Stimulated activated CD8-positive, alpha-beta memory T cell treated with anti-CD3 and anti-CD28 coated beads, Interleukin-4, amount 100 ng/mL, for 1 hour (primary cell): ENCODE data around the gene ACBD6.
"Not testable (repeated sequence)": the region's sequence is repeated elsewhere in the genome, so short reads cannot be mapped to it uniquely, and the experiment has no call there.

Source experiments
- DNase-seq, 2 donors: peaks; one replicate each; pipeline ENCODE4 v3.0.0-alpha.2; 2020; ENCODE audit warnings: low read depth in 2 of 2, low spot score in 1 of 2

Gene ACBD6

DNA sequence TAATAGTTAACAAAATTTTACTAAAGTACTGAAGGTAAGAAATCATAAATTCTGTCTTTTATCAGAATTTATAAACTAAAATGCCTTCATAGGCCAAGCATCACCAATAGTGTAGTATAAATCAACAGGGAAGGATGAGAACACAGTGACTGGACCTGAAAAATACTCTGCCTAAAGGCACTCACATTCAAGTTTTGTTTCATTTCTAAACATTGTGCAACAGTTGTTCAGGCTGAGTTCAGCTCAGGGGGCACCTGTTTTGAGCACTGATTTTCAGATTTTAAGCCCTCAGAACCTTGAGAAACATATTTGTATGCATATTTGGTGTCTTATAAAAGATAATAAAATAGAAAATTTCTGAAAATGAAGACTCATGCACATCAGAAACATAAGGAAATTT is 12.4 kb downstream of the ACBD6 start:
- no peak for DNase-seq

- DNase-seq: no peak
Measured at GRCh38 chr1:180489313-180489712, 13.1 kb downstream of the ACBD6 start.

DNA sequence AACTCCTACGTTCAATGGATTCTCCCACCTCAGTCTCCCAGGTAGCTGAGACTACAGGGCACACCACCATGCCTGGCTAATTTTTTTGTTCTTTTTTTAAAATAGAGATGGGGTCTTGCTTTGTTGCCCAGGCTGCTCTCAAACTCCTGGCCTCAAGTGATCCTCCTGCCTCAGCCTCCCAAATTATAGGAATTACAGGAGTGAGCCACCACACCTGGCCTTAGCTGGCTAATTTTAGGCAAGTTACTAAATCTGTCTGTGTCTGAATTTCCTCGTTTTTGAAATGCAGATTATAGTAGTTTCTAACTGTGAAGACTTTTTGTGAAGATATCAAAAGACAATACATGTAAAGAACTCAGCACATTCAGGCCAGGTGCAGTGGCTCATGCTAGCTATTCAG is 13.7 kb downstream of the ACBD6 start:
- no peak for DNase-seq

GRCh38 chr1:180486092-180486491 is 16.3 kb downstream of the ACBD6 start:
- no peak for DNase-seq

DNA sequence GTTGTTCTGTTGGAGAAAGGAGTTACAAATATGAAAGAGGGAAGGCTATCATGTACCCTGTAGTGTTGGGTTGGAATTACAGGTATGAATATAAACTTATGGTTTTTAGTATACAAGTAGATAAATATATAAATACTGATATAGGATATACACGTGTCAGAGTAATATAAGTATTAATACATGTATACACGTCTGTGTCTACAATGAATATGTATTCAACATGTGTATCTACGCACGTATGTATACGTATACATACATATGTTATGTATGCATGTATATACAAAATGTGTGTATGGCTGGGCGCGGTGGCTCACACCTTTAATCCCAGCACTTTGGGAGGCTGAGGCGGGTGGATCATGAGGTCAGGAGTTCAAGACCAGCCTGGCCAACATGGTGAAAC is 17.9 kb downstream of the ACBD6 start:
- no peak for DNase-seq

- DNase-seq: no peak
Measured at GRCh38 chr1:180482425-180483275, 19.7 kb downstream of the ACBD6 start.

- no peak for DNase-seq
Measured at GRCh38 chr1:180470031-180470430, 32.3 kb downstream of the ACBD6 start.

DNA sequence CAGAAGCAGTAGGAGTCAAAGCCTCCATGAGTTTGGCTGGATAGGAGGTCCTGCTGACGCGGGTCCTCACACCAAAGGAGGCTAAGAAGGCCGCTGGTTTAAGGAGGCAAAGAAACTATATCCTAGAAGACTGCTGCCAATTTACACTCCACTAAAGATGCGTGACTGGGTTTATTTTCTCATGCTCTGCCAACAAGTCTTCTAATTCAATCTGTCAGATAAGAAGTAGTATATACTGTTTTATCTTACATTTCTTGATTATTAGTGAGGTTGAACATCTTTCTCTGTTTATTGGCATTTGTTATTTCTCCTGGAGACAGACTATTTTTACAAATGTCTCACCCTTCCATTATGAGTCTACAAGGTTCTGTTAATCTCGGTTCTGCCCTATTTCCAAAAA is 34.1 kb downstream of the ACBD6 start:
- DNase-seq: no peak

- DNase-seq: no peak
Measured at GRCh38 chr1:180462102-180462501, 40.3 kb downstream of the ACBD6 start.

- DNase-seq: not testable (repeated sequence)
Measured at GRCh38 chr1:180461682-180462081, 40.7 kb downstream of the ACBD6 start.

DNA sequence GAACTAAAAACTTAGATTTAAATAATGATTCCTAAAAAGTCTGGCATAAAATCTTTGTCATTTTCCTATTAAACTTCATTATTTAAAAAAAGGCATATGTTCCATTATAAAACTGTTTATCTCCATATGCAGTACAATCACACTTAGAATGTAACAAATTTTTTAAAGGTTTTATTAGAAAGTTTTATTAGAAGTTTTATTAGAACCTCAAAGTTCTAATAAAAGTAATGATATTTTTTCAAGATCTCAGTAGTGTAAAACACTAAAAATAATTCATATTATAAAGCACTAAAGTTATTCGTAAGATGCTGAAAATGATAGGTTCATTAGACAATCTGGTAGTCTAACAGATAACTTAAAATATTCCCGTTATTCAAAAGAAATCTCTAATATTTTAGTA is 43.6 kb downstream of the ACBD6 start:
- no peak for DNase-seq

DNA sequence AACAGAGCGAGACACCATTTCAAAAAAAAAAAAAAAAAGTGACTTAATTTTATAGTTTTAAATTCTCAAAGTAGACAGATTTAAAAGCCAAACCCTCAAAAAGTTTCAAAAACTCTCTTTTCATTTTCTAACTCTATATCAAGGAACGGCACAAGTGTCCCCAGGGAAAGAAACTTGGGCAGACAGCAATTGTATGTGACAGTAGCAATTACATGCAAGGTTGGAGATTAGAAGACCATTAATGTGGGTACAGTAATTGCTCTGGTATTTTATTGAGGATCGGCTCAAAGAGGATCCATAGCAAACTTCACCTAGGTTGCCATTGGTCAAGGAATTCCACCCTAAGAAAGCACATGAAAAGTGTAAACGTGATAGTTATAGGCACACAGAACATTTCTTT is 46.2 kb downstream of the ACBD6 start:
- DNase-seq: no peak

- no peak for DNase-seq
Measured at GRCh38 chr1:180451504-180451903, 50.9 kb downstream of the ACBD6 start.

DNA sequence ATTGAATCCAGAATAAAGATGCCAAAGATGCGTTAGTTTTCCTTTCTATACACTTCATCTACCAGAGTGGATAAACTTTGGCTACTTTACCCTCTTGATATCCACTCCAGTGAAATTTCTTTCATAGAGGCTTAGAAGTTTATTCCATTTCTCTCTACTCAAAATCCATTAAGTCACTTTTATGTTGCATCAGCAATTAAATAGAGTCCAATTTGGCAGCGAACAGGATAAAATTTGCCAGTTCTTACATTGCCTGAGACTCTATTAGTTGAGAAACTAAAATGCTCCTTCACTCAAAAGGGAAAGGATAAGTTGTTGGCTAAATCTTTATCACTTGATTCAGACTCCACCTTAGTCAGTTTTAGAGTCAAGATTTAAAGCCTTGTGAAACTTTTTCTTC is 57.9 kb downstream of the ACBD6 start:
- no peak for DNase-seq

DNA sequence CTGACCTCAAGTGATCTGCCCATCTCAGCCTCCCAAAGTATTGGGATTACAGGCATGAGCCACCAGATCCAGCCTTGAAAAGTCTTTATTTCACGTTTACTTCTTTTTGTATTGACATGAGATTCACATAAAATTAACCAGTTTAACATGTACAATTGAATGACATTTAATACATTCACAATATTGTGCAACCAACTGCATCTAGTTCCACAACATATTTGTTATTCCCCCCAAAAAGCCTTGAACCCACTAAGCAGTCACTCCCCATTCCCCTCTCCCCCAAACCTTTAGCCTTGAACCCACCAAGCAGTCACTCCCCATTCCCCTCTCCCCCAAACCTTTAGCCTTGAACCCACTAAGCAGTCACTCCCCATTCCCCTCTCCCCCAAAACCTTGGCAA is 62.0 kb downstream of the ACBD6 start:
- no peak for DNase-seq

- no peak for DNase-seq
Measured at GRCh38 chr1:180435566-180435965, 66.8 kb downstream of the ACBD6 start.

DNA sequence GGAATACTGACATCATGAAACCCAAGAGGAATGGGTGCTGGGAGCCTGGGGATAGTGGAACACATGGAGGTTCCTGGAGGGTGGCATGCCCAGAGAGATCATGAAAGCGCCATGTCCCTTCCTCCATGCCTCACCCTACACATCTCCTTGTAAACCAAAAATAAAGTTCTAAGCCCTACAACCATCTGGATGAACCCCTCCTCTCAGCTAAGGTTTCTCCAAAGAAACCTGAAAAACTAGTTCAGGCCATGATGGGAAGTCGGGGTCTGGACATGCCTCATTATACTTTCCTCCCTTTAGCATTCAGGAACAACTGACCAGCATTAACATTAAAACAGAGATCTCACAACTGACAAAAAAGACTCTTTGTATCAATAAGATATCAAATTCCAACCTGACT is 68.5 kb downstream of the ACBD6 start:
- DNase-seq: no peak

DNA sequence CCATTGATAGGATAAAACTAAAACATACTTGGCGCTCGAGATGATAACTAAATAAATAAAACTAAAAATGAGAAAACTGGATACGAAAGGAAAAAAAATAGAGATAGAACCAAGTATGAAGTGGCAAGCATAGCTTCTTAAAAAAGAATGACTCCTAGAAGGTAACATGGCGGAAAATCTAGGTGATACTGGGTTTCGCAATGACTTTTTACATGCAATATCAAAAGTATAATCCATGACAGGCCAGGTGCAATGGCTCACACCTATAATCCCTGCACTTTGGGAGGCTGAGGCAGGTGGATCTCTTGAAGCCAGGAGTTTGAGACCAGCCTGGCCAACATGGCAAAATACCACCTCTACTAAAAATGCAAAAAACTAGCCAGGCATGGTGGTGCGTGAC is 70.7 kb downstream of the ACBD6 start:
- DNase-seq: no peak

DNA sequence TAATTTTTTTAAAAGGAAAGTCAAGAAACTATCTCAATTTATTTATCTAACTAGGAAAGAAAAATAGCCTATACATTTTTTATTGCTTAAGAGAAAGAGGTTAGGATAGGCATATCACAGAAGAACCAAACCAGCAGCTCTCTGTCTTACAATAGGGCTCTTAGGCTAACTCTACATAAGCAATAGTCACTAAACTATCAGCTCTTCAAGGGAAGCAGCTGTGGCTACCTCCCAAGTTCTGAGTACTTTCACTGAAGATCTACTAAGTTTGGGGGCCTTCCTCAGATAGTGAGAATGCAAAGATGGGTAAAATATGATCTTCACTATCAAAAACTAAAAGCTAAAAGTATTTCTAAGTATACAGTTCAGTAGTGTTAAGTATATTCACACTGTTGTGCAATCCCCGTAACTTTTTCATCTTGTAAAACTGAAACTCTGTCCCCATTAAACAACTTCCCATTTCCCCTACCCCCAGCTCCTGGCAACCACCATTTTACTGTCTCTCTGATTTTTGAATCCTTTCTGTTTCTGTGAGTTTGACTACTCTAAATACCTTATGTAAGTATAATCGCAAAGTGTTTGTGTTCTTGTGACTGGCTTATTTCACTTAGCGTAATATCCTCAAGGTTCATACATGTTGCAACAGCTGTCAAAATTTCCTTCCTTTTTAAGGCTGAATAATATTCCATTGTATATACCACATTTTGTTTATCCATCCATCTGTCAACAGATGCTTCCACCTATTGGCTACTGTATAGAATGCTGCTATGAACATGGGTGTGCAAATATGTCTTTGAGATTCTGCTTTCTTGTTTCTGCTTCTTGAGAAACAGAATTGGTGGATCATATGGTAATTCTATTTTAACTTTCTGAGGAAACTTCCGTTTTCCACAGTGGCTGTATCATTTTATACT is 73.3 kb downstream of the ACBD6 start:
- no peak for DNase-seq

DNA sequence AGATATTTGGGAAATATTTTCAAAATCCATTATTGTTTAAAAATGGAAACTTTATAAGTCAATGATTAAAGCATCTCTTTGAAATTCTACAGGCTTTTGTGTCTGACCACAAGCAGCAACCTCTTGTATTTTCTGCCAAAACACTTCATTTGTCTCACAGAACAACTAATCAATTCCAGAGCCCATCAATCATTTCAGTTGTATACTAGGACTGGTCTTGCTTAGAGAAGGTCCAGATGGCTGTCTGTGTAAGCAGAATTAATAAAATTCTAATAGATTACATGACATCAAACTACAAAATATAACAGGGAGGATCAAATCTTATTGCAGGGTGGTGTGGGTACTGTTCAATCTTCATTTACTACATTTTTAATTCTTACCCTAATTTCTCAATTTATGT is 76.4 kb downstream of the ACBD6 start:
- DNase-seq: no peak

GRCh38 chr1:180424848-180425457 is 77.4 kb downstream of the ACBD6 start:
- DNase-seq: no peak

DNA sequence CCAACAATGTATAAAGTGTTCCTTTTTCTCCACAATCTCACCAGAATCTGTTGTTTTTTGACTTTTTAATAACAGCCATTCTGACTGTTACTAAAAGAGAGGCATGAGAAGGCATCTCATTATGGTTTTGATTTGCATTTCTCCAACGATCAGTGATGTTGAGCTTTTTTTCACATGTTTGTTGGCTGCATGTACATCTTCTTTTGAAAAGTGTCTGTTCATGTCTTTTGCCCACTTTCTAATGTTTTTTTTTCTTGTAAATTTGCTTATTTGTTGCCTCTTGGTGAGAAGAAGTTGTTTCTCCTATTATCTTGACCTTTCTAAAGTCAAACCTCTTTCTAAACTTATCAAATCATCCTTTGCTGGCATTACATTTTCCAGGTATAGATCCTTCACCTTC is 80.8 kb downstream of the ACBD6 start:
- no peak for DNase-seq
